HG03520 (cell line): Measurements from ENCODE around the gene GPATCH8.

Experiments
- ATAC-seq: cut with Tn5 transposase; IDR thresholded peaks from one replicate; pipeline ENCODE4 v1.9.1; 2021; ENCODE audit warnings: mild to moderate bottlenecking, moderate library complexity; ENCODE audit not compliant: unreplicated experiment

The GPATCH8 gene

GRCh38 chr17:44359006-44359405, 144.2 kb downstream of the GPATCH8 start:
- no peak for ATAC-seq

GRCh38 chr17:44358066-44358465, 145.1 kb downstream of the GPATCH8 start:
- no peak for ATAC-seq

- ATAC-seq, result no peak
Measured at GRCh38 chr17:44356241-44356640, 147.0 kb downstream of the GPATCH8 start.

GRCh38 chr17:44355642-44356099, 147.5 kb downstream of the GPATCH8 start:
- ATAC-seq, result no peak

GRCh38 chr17:44354582-44355561, 148.3 kb downstream of the GPATCH8 start:
- no peak for ATAC-seq

- ATAC-seq, result no peak
Measured at GRCh38 chr17:44353672-44354331, 149.4 kb downstream of the GPATCH8 start.

- ATAC-seq, result no peak
Measured at GRCh38 chr17:44352828-44353671, 150.2 kb downstream of the GPATCH8 start.

GRCh38 chr17:44351961-44352827, 151.0 kb downstream of the GPATCH8 start:
- ATAC-seq, result no peak

GRCh38 chr17:44351464-44351863, 151.7 kb downstream of the GPATCH8 start:
- ATAC-seq, result no peak

- no peak for ATAC-seq
Measured at GRCh38 chr17:44350733-44351226, 152.4 kb downstream of the GPATCH8 start.

- no peak for ATAC-seq
Measured at GRCh38 chr17:44349553-44350070, 153.6 kb downstream of the GPATCH8 start.

GRCh38 chr17:44348988-44349364, 154.2 kb downstream of the GPATCH8 start:
- ATAC-seq, result no peak

- peak; percentile 34 for ATAC-seq
Measured at GRCh38 chr17:44348234-44348987, 154.8 kb downstream of the GPATCH8 start.
